ENCODE measurements around the gene TNNC1. TPM values are rescaled to one million over a fixed set of nuclear protein-coding genes. Genes with fewer than 3 reads are reported as not detected.

The TNNC1 gene
- total RNA-seq, 4 donors from 2014 or later: 3.0 to 4.4 (median 3.4) TPM; not detected in 1

GRCh38 chr3:52452570-52453221, 1.1 kb downstream of the TNNC1 start:
- Histone ChIP-seq H3K9me3 (no peaks in the 10 kb centered on the region), H3K4me3 (no peak overlapping the region), H3K27me3 (no peaks in the 10 kb centered on the region), H3K36me3 (no peaks in the 10 kb centered on the region), H3K27ac (no peak overlapping the region), H3K4me1 (peaks cover 0 to 7% of the 10 kb centered on the region in 2 donors)
- TF ChIP-seq CTCF (IDR thresholded peaks at IDR 0.05): no peak
- intact Hi-C loops (cut with DNase I; ENCODE audit: low total_unique reads): no loop called here
- no peak for DNase-seq

- TF ChIP-seq POLR2A (IDR thresholded peaks at IDR 0.05) (no peak), CTCF (IDR thresholded peaks at IDR 0.05) (no peak)
- intact Hi-C loops (cut with DNase I; ENCODE audit: low total_unique reads): no loop called here
- DNase-seq: no peak
Measured at GRCh38 chr3:52452126-52452525, 1.7 kb downstream of the TNNC1 start.

GRCh38 chr3:52451237-52452083, 2.4 kb downstream of the TNNC1 start:
- Histone ChIP-seq H3K27me3 (no peaks in the 10 kb centered on the region), H3K36me3 (no peaks in the 10 kb centered on the region), H3K4me3 (no peak overlapping the region), H3K4me1 (peaks cover 0 to 2% of the 10 kb centered on the region in 2 donors), H3K9me3 (no peaks in the 10 kb centered on the region), H3K27ac (no peak overlapping the region)
- intact Hi-C loops (cut with DNase I; ENCODE audit: low total_unique reads): no loop called here
- DNase-seq: no peak
- TF ChIP-seq CTCF (IDR thresholded peaks at IDR 0.05): no peak
- TF ChIP-seq POLR2A (IDR thresholded peaks at IDR 0.05): no peak

More at GRCh38 chr3:52452126-52452525, 1.7 kb downstream of the TNNC1 start:
- Histone ChIP-seq H3K4me3 (no peak overlapping the region), H3K9me3 (no peaks in the 10 kb centered on the region), H3K27ac (no peak overlapping the region), H3K4me1 (peaks cover 0 to 7% of the 10 kb centered on the region in 2 donors), H3K27me3 (no peaks in the 10 kb centered on the region), H3K36me3 (no peaks in the 10 kb centered on the region)

GRCh38 chr3:52450489-52451236, 3.2 kb downstream of the TNNC1 start:
- Histone ChIP-seq H3K27ac (no peak overlapping the region), H3K36me3 (no peaks in the 10 kb centered on the region), H3K4me3 (no peak overlapping the region), H3K4me1 (no peaks in the 10 kb centered on the region), H3K9me3 (no peaks in the 10 kb centered on the region), H3K27me3 (no peaks in the 10 kb centered on the region)
- intact Hi-C loops (cut with DNase I; ENCODE audit: low total_unique reads): no loop called here
- DNase-seq: no peak
- TF ChIP-seq POLR2A (IDR thresholded peaks at IDR 0.05) (no peak), CTCF (IDR thresholded peaks at IDR 0.05) (no peak)

All from uterus (tissue), 4 donors.